Measurements from ENCODE around the gene PKP4. TPM values are rescaled to one million over a fixed set of nuclear protein-coding genes. Genes with fewer than 3 reads are reported as not detected.

Gene PKP4
- total RNA-seq, 1 donor from 2014 or later: 62.9 TPM

GRCh38 chr2:158651358-158652057, 194.8 kb downstream of the PKP4 start:
- no peak for DNase-seq (ENCODE audit: low spot score, unreplicated experiment)
- TF ChIP-seq CTCF (IDR thresholded peaks at IDR 0.05; ENCODE audit: unreplicated experiment): no peak
- H3K9me3 Mint-ChIP-seq (ENCODE audit: low read depth): no peaks in the 10 kb centered on the region
- H3K27ac Mint-ChIP-seq: peak overlapping the region; percentile 39
- no peaks in the 10 kb centered on the region for H3K27me3 Mint-ChIP-seq
- H3K4me1 Mint-ChIP-seq (ENCODE audit: low read depth): peaks cover 13% of the 10 kb centered on the region
- no peak overlapping the region for H3K4me3 Mint-ChIP-seq (ENCODE audit: low read depth)
- H3K36me3 Mint-ChIP-seq (ENCODE audit: insufficient read depth): no peaks in the 10 kb centered on the region

DNA sequence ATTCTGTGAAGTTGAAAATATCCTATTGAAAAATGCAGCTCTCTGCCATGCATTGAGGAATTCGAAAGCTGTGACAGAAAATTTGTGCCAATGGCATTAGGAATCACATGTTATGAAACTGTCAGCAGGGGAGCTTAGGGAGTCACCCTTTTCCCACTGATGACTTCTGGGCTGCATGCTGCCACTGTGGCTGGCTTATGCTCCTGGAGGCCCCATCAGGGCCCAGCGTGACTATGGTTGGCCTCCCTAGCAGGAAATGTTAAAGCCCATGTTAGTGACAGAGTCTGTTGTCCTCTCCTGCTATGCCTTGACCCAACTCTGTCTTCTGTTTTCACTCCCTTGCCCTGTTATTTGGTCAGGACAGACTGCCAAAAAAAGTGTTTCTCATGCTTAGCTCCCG, 198.9 kb downstream of the PKP4 start:
- Mint-ChIP-seq H3K9me3 (ENCODE audit: low read depth) (no peaks in the 10 kb centered on the region), H3K27me3 (no peaks in the 10 kb centered on the region), H3K27ac (no peak overlapping the region), H3K36me3 (ENCODE audit: insufficient read depth) (peaks cover 7% of the 10 kb centered on the region), H3K4me1 (ENCODE audit: low read depth) (peaks cover 13% of the 10 kb centered on the region), H3K4me3 (ENCODE audit: low read depth) (no peak overlapping the region)
- no peak for TF ChIP-seq CTCF (IDR thresholded peaks at IDR 0.05; ENCODE audit: unreplicated experiment)
- DNase-seq (ENCODE audit: low spot score, unreplicated experiment): no peak

DNA sequence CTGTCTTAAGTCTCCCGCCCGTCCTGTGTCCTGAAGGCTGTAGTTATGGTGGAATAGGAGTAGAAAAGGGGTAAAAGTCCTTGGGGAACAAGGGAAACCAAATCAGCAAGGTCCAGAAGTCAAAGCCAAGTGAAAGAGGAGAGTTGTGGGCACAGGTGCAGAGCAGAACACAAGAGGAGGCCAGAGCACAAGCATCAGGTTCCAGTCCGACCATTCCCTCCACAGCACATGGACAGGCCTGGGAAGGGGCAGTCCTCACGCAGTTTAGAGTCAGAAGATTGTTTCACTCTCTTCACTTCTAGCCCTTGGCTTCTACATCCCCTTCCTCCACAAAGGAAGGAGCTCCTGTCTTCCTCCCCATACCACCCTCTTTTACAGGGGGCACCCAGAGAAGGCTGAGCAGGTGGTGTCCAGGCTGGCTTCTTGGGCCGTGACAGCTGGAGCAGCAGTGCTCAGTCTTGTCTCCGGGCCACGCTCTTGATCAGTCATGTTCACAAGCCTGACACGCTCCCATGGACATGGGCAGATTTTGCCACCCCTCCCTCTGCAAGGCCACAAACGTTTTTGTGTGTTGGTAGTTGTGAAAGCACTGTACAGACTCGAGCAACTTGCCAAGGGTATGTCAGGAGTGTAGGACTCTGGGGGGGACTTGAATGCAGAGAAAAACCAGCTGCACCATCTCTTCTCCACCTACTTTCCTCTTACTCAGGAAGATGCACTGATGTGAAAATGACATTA, 199.9 kb downstream of the PKP4 start:
- H3K9me3 Mint-ChIP-seq (ENCODE audit: low read depth): no peaks in the 10 kb centered on the region
- no peak for DNase-seq (ENCODE audit: low spot score, unreplicated experiment)
- no peaks in the 10 kb centered on the region for H3K27me3 Mint-ChIP-seq
- H3K4me1 Mint-ChIP-seq (ENCODE audit: low read depth): peaks cover 6% of the 10 kb centered on the region
- peaks cover 8% of the 10 kb centered on the region for H3K36me3 Mint-ChIP-seq (ENCODE audit: insufficient read depth)
- no peak overlapping the region for H3K4me3 Mint-ChIP-seq (ENCODE audit: low read depth)
- no peak for TF ChIP-seq CTCF (IDR thresholded peaks at IDR 0.05; ENCODE audit: unreplicated experiment)
- peak overlapping the region; percentile 43 for H3K27ac Mint-ChIP-seq

- Mint-ChIP-seq H3K9me3 (ENCODE audit: low read depth) (no peaks in the 10 kb centered on the region), H3K27me3 (no peaks in the 10 kb centered on the region), H3K4me1 (ENCODE audit: low read depth) (peaks cover 6% of the 10 kb centered on the region), H3K27ac (no peak overlapping the region), H3K36me3 (ENCODE audit: insufficient read depth) (peaks cover 8% of the 10 kb centered on the region), H3K4me3 (ENCODE audit: low read depth) (no peak overlapping the region)
- no peak for TF ChIP-seq CTCF (IDR thresholded peaks at IDR 0.05; ENCODE audit: unreplicated experiment)
- DNase-seq (ENCODE audit: low spot score, unreplicated experiment): no peak
These were observed 201.6 kb downstream of the PKP4 start for GRCh38 chr2:158658396-158658795.

DNA sequence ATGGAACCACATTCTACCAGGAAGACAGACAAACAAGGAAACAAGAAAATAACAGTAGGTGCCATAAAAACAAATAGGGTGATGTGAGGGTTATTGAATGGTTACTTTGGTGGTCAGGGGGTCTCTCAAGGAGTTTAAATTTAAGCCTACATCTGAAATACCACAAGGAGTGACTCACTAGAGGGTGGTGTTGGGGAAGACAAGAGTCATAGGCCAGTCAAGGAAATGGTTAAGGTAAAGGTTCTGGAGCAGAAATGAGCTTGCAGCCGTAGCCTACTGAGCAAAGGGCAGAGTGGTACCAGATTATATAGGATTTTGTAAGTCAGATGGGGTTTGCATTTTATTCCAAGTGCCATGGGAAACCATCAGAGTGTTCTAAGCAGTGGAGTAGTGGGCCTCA, 202.7 kb downstream of the PKP4 start:
- no peaks in the 10 kb centered on the region for H3K27me3 Mint-ChIP-seq
- no peak overlapping the region for H3K4me3 Mint-ChIP-seq (ENCODE audit: low read depth)
- no peaks in the 10 kb centered on the region for H3K9me3 Mint-ChIP-seq (ENCODE audit: low read depth)
- DNase-seq (ENCODE audit: low spot score, unreplicated experiment): no peak
- TF ChIP-seq CTCF (IDR thresholded peaks at IDR 0.05; ENCODE audit: unreplicated experiment): no peak
- H3K4me1 Mint-ChIP-seq (ENCODE audit: low read depth): no peaks in the 10 kb centered on the region
- H3K27ac Mint-ChIP-seq: no peak overlapping the region
- H3K36me3 Mint-ChIP-seq (ENCODE audit: insufficient read depth): peaks cover 8% of the 10 kb centered on the region
